Activated CD4-positive, alpha-beta T cell treated with anti-CD3 and anti-CD28 coated beads, Interleukin-2, amount 10 ng/mL, durations not matched to agents 24 days and 14 days (primary cell): ENCODE data around the gene DHX15. TPM values are rescaled to one million over a fixed set of nuclear protein-coding genes. Genes with fewer than 3 reads are reported as not detected.

Experiments
- DNase-seq: peaks from one replicate; pipeline ENCODE4 v3.0.0; 2022
- H3K27ac Mint-ChIP-seq: one replicate; pipeline ENCODE4 v1.8.0; 2022; ENCODE audit warnings: mild to moderate bottlenecking, mixed read lengths
- H3K27me3 Mint-ChIP-seq: one replicate; pipeline ENCODE4 v1.8.0; 2022; ENCODE audit warnings: mixed read lengths
- H3K36me3 Mint-ChIP-seq: one replicate; pipeline ENCODE4 v1.8.0; 2022; ENCODE audit warnings: low read depth, mild to moderate bottlenecking, mixed read lengths
- H3K4me1 Mint-ChIP-seq: one replicate; pipeline ENCODE4 v1.8.0; 2021; ENCODE audit warnings: mixed read lengths
- H3K4me3 Mint-ChIP-seq: one replicate; pipeline ENCODE4 v1.8.0; 2022; ENCODE audit warnings: mild to moderate bottlenecking, moderate library complexity, mixed read lengths
- H3K9me3 Mint-ChIP-seq: one replicate; pipeline ENCODE4 v1.8.0; 2021; ENCODE audit warnings: mixed read lengths
- intact Hi-C: fragments of 100-400 bp; cut with micrococcal nuclease; formaldehyde crosslinking; loops from one replicate; pipeline ENCODE4 v1.15.1; 2023
- total RNA-seq: library from RNA; stranded (reverse); gene quantifications from 2 replicates; pipeline ENCODE4 v1.2.3, GENCODE V29; 2022

Gene DHX15
- total RNA-seq, 1 donor from 2014 or later, result 265 TPM

DNA sequence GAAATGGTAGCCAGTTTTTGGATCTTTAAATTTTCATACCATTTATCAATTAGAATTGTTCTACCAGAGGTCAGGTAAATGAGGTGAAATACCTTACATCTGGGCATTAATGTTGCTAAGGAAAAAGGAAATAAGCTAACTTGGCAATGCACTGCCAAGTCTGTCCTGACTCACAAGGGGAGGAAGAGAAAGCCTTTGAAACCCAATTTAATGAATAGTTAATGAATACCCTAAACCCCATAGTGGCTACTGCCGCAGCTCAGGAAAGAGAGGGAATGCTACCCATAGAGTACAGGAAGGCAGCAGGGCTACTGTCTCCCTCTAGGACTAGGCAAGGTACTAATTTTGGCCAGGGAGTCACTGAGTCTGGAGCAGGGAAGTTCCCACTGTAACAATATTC, 16.8 kb upstream of the DHX15 start:
- no peak overlapping the region for H3K4me3 Mint-ChIP-seq
- H3K27ac Mint-ChIP-seq, result no peak overlapping the region
- intact Hi-C loops, result no loop called here

DNA sequence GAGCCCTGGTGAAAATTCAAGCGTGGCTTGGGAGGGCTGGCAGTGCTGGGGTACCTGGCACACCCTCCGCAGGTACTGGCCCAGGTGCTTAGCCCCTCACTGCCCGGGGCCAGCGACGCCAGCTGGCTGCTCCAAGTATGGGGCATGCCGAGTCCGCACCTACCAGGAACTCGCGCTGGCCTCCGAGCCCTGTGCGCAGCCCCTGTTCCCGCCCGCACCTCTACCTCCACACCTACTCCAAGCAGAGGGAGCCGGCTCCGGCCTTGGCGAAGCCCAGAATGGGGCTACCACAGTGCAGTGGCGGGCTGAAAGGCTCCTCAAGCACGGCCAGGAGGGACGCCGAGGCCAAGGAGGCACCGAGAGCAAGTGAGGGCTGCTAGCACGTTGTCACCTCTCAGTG, 14.9 kb upstream of the DHX15 start:
- no peak for DNase-seq
- H3K27ac Mint-ChIP-seq, result no peak overlapping the region

More for the DNA sequence above, 16.8 kb upstream of the DHX15 start:
- no peak for DNase-seq
- Mint-ChIP-seq H3K4me1 (peaks cover 3% of the 10 kb centered on the region), H3K36me3 (no peaks in the 10 kb centered on the region), H3K27me3 (peaks cover 15% of the 10 kb centered on the region), H3K9me3 (no peaks in the 10 kb centered on the region)

GRCh38 chr4:24598025-24598424, 13.7 kb upstream of the DHX15 start:
- Mint-ChIP-seq H3K9me3 (no peaks in the 10 kb centered on the region), H3K27me3 (peaks cover 3% of the 10 kb centered on the region), H3K4me3 (no peak overlapping the region), H3K27ac (no peak overlapping the region), H3K36me3 (no peaks in the 10 kb centered on the region), H3K4me1 (no peaks in the 10 kb centered on the region)
- no peak for DNase-seq
- intact Hi-C loops, result no loop called here

More for the DNA sequence above, 14.9 kb upstream of the DHX15 start:
- H3K4me3 Mint-ChIP-seq, result no peak overlapping the region
- H3K27me3 Mint-ChIP-seq, result peaks cover 3% of the 10 kb centered on the region
- no peaks in the 10 kb centered on the region for H3K9me3 Mint-ChIP-seq
- no peaks in the 10 kb centered on the region for H3K4me1 Mint-ChIP-seq
- no peaks in the 10 kb centered on the region for H3K36me3 Mint-ChIP-seq
- intact Hi-C loops, result no loop called here

DNA sequence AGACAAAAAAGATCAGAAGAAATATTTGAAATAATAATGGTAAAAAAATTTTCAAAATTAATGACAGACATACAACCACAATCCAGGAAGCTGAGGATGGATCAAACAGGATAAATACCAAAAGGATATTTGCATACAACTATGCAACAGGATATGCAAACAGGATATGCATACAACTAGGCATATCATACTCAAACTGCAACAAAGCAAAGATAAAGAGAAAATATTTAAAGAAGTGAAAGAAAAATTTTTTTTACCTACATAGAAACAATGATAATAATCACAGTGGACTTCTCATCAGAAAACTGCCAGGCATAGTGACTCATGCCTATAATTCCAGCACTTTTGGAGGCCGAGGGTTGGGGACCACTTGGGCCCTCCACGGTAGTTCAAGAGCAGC, 11.3 kb upstream of the DHX15 start:
- H3K9me3 Mint-ChIP-seq, result peaks cover 13% of the 10 kb centered on the region
- H3K36me3 Mint-ChIP-seq, result no peaks in the 10 kb centered on the region
- H3K4me3 Mint-ChIP-seq, result no peak overlapping the region
- no peak overlapping the region for H3K27ac Mint-ChIP-seq
- DNase-seq, result no peak
- peaks cover 4% of the 10 kb centered on the region for H3K27me3 Mint-ChIP-seq
- H3K4me1 Mint-ChIP-seq, result no peaks in the 10 kb centered on the region
- intact Hi-C loops, result no loop called here

DNA sequence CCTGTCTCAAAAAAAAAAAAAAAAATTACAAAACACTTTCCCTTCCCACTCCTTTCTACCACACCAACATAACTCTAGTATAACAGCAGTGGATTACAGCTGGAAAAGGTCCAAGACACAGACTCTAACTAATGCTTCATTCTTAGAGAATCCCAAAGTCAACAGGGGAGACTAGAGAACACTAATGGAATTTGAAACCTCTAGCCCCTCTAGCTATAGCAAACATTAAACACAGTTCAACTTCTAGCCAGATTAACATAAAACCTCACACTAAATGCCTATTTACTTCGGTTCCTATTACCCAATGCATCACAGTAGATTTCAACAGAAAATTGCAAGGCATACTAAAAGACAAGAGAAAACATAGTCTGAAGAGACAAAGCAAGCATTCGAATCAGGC, 10.5 kb upstream of the DHX15 start:
- Mint-ChIP-seq H3K27me3 (peaks cover 3% of the 10 kb centered on the region), H3K4me1 (no peaks in the 10 kb centered on the region), H3K4me3 (no peak overlapping the region), H3K9me3 (peaks cover 15% of the 10 kb centered on the region), H3K36me3 (peaks cover 3% of the 10 kb centered on the region), H3K27ac (no peak overlapping the region)
- intact Hi-C loops, result no loop called here
- DNase-seq, result no peak

DNA sequence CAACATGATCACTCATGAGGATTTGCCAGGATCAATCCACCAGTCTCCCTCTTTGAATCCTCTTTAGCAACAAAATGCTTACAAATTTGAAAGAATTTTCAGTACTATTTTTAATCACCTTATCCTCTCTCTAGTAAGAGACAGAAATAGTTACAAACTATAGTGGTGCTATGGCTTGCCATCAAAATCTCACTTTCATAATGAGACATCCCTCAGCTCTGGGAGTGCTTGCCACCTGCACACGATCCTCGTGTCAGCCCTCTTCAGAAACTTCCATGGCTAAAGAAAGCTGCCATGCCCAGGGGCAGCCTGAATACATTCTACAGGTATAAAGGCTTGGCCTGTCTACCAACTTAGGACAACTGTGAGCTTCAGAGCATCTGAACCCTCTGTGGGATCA, 5.1 kb upstream of the DHX15 start:
- H3K4me3 Mint-ChIP-seq, result no peak overlapping the region
- intact Hi-C loops, result no loop called here
- H3K27ac Mint-ChIP-seq, result no peak overlapping the region
- H3K4me1 Mint-ChIP-seq, result no peaks in the 10 kb centered on the region
- H3K9me3 Mint-ChIP-seq, result peaks cover 17% of the 10 kb centered on the region
- peaks cover 2% of the 10 kb centered on the region for H3K27me3 Mint-ChIP-seq
- no peak for DNase-seq
- H3K36me3 Mint-ChIP-seq, result peaks cover 6% of the 10 kb centered on the region

GRCh38 chr4:24588216-24588954, 4.0 kb upstream of the DHX15 start:
- Mint-ChIP-seq H3K27me3 (peaks cover 2% of the 10 kb centered on the region), H3K36me3 (peaks cover 9% of the 10 kb centered on the region), H3K9me3 (peaks cover 17% of the 10 kb centered on the region), H3K4me1 (peaks cover 2% of the 10 kb centered on the region), H3K4me3 (no peak overlapping the region), H3K27ac (no peak overlapping the region)
- intact Hi-C loops, result no loop called here
- no peak for DNase-seq

DNA sequence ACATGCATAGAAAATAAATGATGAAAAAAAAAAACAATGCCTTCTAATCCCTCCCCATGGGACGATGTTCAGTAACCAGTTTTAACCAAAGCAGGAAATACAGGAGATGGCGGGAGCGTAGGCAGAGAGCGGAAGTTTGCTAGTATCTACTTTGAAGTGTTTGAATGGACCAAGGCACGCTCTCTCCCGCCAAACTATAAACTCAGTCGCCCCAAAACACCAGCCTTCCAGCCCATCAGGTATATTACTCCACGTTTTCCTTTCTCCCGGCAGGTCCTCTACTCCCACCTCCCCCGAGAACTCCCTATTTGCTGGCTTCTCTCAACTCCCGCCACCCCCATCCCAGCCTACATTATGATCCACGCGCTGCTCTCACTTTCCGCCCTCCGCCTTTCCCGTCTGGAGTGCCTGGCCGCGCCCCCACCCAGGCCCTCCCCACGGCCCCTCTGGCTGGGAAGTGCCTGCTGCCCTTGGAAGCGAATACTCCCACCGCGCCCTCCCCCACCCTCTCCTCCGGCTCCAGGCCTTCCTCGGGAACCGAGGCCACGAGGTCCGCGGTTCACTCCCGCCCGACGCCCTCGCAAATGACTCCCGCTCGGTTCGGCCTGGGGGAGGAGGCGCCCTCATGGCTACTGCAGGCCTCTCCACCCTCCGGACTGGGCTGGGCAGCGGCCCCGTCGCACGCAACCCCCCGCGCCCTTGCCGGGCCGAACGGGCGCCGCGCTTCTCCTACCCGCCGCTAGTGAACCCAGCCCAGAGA, 723 bp downstream of the DHX15 start:
- peak overlapping the region; percentile 95 for H3K4me3 Mint-ChIP-seq
- no peaks in the 10 kb centered on the region for H3K9me3 Mint-ChIP-seq
- H3K27ac Mint-ChIP-seq, result peak overlapping the region; percentile 97
- intact Hi-C loops, result loop anchor here (1.0 to 5.0 kb wide), 8 partner anchors 13 to 794 kb away; partner anchors contain the start of genes ANAPC4, SEPSECS and ZCCHC4
- H3K4me1 Mint-ChIP-seq, result peaks cover 35% of the 10 kb centered on the region
- no peaks in the 10 kb centered on the region for H3K27me3 Mint-ChIP-seq
- DNase-seq, result peak; percentile 84
- H3K36me3 Mint-ChIP-seq, result peaks cover 43% of the 10 kb centered on the region

DNA sequence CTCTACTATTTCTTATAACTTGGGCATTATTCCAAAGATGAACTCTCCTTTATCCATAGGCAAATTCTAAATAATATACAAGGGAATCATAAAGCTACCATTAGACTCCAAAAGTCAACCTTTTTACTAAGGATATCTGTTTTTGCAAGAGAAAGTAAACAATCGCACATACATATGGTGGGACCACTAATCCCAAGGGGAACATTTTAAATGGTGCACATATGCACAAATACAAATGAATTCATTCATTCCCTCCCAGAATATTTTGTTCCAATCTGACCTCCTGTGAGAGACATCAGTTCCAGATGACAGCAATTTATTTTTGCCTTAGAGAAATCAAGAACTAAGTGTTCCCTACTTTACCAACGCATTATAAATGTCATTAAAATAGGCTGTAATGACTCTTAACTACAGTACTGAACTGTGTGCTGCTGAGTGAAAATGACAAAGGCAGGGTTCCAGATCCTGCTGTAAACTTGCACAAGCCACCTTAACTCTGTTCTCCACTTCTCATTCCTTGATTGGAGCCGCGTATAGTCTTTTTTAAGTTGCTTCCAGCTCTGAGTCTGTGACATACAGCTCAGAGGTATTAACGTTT, 2.0 kb downstream of the DHX15 start:
- intact Hi-C loops, result loop anchor here (5.0 kb wide), 4 partner anchors 35 to 795 kb away; partner anchors contain the start of gene ANAPC4
- DNase-seq, result no peak
- H3K36me3 Mint-ChIP-seq, result peaks cover 51% of the 10 kb centered on the region
- peaks cover 47% of the 10 kb centered on the region for H3K4me1 Mint-ChIP-seq
- H3K4me3 Mint-ChIP-seq, result peak overlapping the region; percentile 95
- peak overlapping the region; percentile 97 for H3K27ac Mint-ChIP-seq
- no peaks in the 10 kb centered on the region for H3K27me3 Mint-ChIP-seq
- no peaks in the 10 kb centered on the region for H3K9me3 Mint-ChIP-seq

GRCh38 chr4:24578364-24578763, 6.0 kb downstream of the DHX15 start:
- intact Hi-C loops, result no loop called here
- H3K27me3 Mint-ChIP-seq, result no peaks in the 10 kb centered on the region

GRCh38 chr4:24576276-24576675, 8.1 kb downstream of the DHX15 start:
- intact Hi-C loops, result no loop called here
- H3K36me3 Mint-ChIP-seq, result peaks cover 70% of the 10 kb centered on the region
- no peak for DNase-seq
- H3K4me1 Mint-ChIP-seq, result peaks cover 45% of the 10 kb centered on the region
- H3K27ac Mint-ChIP-seq, result no peak overlapping the region
- H3K4me3 Mint-ChIP-seq, result no peak overlapping the region
- no peaks in the 10 kb centered on the region for H3K9me3 Mint-ChIP-seq
- no peaks in the 10 kb centered on the region for H3K27me3 Mint-ChIP-seq

More at GRCh38 chr4:24578364-24578763, 6.0 kb downstream of the DHX15 start:
- no peak for DNase-seq
- Mint-ChIP-seq H3K4me3 (peak overlapping the region; percentile 55), H3K27ac (peak overlapping the region; percentile 52), H3K36me3 (peaks cover 79% of the 10 kb centered on the region), H3K4me1 (peaks cover 60% of the 10 kb centered on the region), H3K9me3 (no peaks in the 10 kb centered on the region)

DNA sequence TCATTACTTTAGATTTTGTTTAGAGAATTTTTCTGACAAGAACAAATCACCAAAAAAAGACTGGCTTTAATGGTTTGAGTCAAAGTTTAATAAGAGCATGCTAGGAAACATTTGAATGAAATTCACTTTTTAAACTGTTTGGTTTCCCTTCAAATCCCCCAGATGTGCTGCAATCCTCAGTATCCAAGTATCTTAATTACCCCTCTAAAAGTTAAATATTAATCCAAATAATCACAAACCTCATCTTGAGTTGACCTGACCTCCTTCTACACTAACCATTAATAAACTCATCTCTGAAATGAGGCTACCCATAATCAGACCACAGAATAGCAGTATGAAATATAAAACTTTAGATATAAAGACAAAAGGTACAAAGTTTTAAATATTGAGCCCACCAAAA, 10.1 kb downstream of the DHX15 start:
- Mint-ChIP-seq H3K27ac (peak overlapping the region; percentile 40), H3K36me3 (peaks cover 76% of the 10 kb centered on the region), H3K4me1 (peaks cover 56% of the 10 kb centered on the region), H3K4me3 (no peak overlapping the region), H3K27me3 (no peaks in the 10 kb centered on the region), H3K9me3 (no peaks in the 10 kb centered on the region)
- intact Hi-C loops, result no loop called here
- DNase-seq, result no peak

- Mint-ChIP-seq H3K4me1 (peaks cover 54% of the 10 kb centered on the region), H3K36me3 (peaks cover 73% of the 10 kb centered on the region), H3K4me3 (no peak overlapping the region), H3K27me3 (no peaks in the 10 kb centered on the region), H3K27ac (peak overlapping the region; percentile 7), H3K9me3 (no peaks in the 10 kb centered on the region)
- DNase-seq, result no peak
- intact Hi-C loops, result no loop called here
Measured at GRCh38 chr4:24573582-24573981, 10.8 kb downstream of the DHX15 start.
